Measurements from ENCODE around the gene B3GALNT2.
"Not testable (repeated sequence)": the region's sequence is repeated elsewhere in the genome, so short reads cannot be mapped to it uniquely, and the experiment has no call there.

Gene B3GALNT2

GRCh38 chr1:235503403-235504121 is 690 bp downstream of the B3GALNT2 start:
- no peak for DNase-seq

- no peak for DNase-seq
Observed at GRCh38 chr1:235502601-235503402, 1.4 kb downstream of the B3GALNT2 start.

GRCh38 chr1:235500971-235501540 is 3.2 kb downstream of the B3GALNT2 start:
- no peak for DNase-seq

- no peak for DNase-seq
Observed at GRCh38 chr1:235495551-235495950, 8.7 kb downstream of the B3GALNT2 start.

GRCh38 chr1:235495030-235495429 is 9.2 kb downstream of the B3GALNT2 start:
- no peak for DNase-seq

- DNase-seq = no peak
Observed at GRCh38 chr1:235494531-235494930, 9.7 kb downstream of the B3GALNT2 start.

GRCh38 chr1:235491644-235492043 is 12.6 kb downstream of the B3GALNT2 start:
- no peak for DNase-seq

- DNase-seq = no peak
Observed at GRCh38 chr1:235486321-235486720, 17.9 kb downstream of the B3GALNT2 start.

- DNase-seq = no peak
Observed at GRCh38 chr1:235485558-235485957, 18.7 kb downstream of the B3GALNT2 start.

GRCh38 chr1:235483090-235483489 is 21.2 kb downstream of the B3GALNT2 start:
- no peak for DNase-seq

GRCh38 chr1:235473806-235474205 is 30.4 kb downstream of the B3GALNT2 start:
- DNase-seq = no peak

GRCh38 chr1:235470741-235471439 is 33.4 kb downstream of the B3GALNT2 start:
- no peak for DNase-seq

GRCh38 chr1:235469897-235470296 is 34.4 kb downstream of the B3GALNT2 start:
- not testable (repeated sequence) for DNase-seq

GRCh38 chr1:235468970-235469369 is 35.3 kb downstream of the B3GALNT2 start:
- DNase-seq = no peak

GRCh38 chr1:235468004-235468403 is 36.2 kb downstream of the B3GALNT2 start:
- no peak for DNase-seq

GRCh38 chr1:235465066-235465465 is 39.2 kb downstream of the B3GALNT2 start:
- no peak for DNase-seq

GRCh38 chr1:235462832-235463231 is 41.4 kb downstream of the B3GALNT2 start:
- not testable (repeated sequence) for DNase-seq

GRCh38 chr1:235461954-235462353 is 42.3 kb downstream of the B3GALNT2 start:
- no peak for DNase-seq

- DNase-seq = no peak
Observed at GRCh38 chr1:235460770-235461169, 43.5 kb downstream of the B3GALNT2 start.

GRCh38 chr1:235457856-235458255 is 46.4 kb downstream of the B3GALNT2 start:
- DNase-seq = not testable (repeated sequence)

- DNase-seq = no peak
Observed at GRCh38 chr1:235455823-235456222, 48.4 kb downstream of the B3GALNT2 start.

- no peak for DNase-seq
Observed at GRCh38 chr1:235455097-235455496, 49.2 kb downstream of the B3GALNT2 start.

GRCh38 chr1:235454021-235454420 is 50.2 kb downstream of the B3GALNT2 start:
- no peak for DNase-seq
